WTC11 (cell line): ENCODE data around the gene APOL6. TPM values are rescaled to one million over a fixed set of nuclear protein-coding genes. Genes with fewer than 3 reads are reported as not detected.

Experiments
- ATAC-seq: fragments of 200-7000 bp; cut with Tn5 transposase; 2 replicates; pipeline ENCODE4 v1.10.0; 2021; ENCODE audit warnings: mild to moderate bottlenecking, moderate library complexity
- CTCF ChIA-PET: fragments of 300-600 bp; sonication (Branson Sonifier 250); formaldehyde crosslinking; loops from one replicate; lab custom pipeline; 2021; ENCODE audit warnings: antibody characterized with exemption; lab: Charles Lee
- POLR2A ChIA-PET: fragments of 350-600 bp; sonication (Branson Sonifier 250); formaldehyde crosslinking; loops from one replicate; lab custom pipeline; 2021; ENCODE audit warnings: antibody characterized with exemption; lab: Charles Lee
- DNase-seq: peaks from one replicate; pipeline ENCODE4 v3.0.0; 2021; ENCODE audit warnings: low spot score
- H3K27ac Mint-ChIP-seq: 2 replicates; pipeline ENCODE4 v1.8.0; 2021; ENCODE audit warnings: mixed read lengths
- H3K27me3 Mint-ChIP-seq: 2 replicates; pipeline ENCODE4 v1.8.0; 2021; ENCODE audit warnings: low read depth, mild to moderate bottlenecking, moderate library complexity, mixed read lengths
- H3K36me3 Mint-ChIP-seq: 2 replicates; pipeline ENCODE4 v1.8.0; 2021; ENCODE audit warnings: mixed read lengths
- H3K4me1 Mint-ChIP-seq: 2 replicates; pipeline ENCODE4 v1.8.0; 2022; ENCODE audit warnings: mixed read lengths
- H3K4me3 Mint-ChIP-seq: 2 replicates; pipeline ENCODE4 v1.8.0; 2021; ENCODE audit warnings: mild to moderate bottlenecking, moderate library complexity, mixed read lengths
- H3K9me3 Mint-ChIP-seq: 2 replicates; pipeline ENCODE4 v1.8.0; 2021; ENCODE audit warnings: mixed read lengths
- AR ChIP-seq: fragments of 250-450 bp; sonication (Bioruptor Pico); IDR thresholded peaks from 2 replicates; pipeline ENCODE4 v1.9.0; 2021; ENCODE audit warnings: mild to moderate bottlenecking
- CBFB ChIP-seq: sonication (generic); formaldehyde crosslinking; IDR thresholded peaks from 2 replicates; pipeline ENCODE4 v1.8.1; 2022; ENCODE audit warnings: mild to moderate bottlenecking, low read depth, missing genetic modification reagents
- ELF4 ChIP-seq: sonication (generic); formaldehyde crosslinking; IDR thresholded peaks from 2 replicates; pipeline ENCODE4 v1.8.1; 2022; ENCODE audit warnings: low read depth, mild to moderate bottlenecking, moderate library complexity, missing genetic modification reagents
- FOXJ3 ChIP-seq: sonication (generic); formaldehyde crosslinking; IDR thresholded peaks from 2 replicates; pipeline ENCODE4 v1.9.0; 2021; ENCODE audit warnings: missing genetic modification reagents, mild to moderate bottlenecking, borderline replicate concordance
- FOXP4 ChIP-seq: sonication (generic); formaldehyde crosslinking; IDR thresholded peaks from 2 replicates; pipeline ENCODE4 v1.8.0; 2022; ENCODE audit warnings: mild to moderate bottlenecking, missing genetic modification reagents
- IRF1 ChIP-seq: sonication (generic); formaldehyde crosslinking; IDR thresholded peaks from 2 replicates; pipeline ENCODE4 v1.8.0; 2023; ENCODE audit warnings: missing genetic modification reagents
- IRF2 ChIP-seq: sonication (generic); formaldehyde crosslinking; IDR thresholded peaks from 2 replicates; pipeline ENCODE4 v1.8.0; 2022; ENCODE audit warnings: low read depth, missing genetic modification reagents, borderline replicate concordance
- MAX ChIP-seq: sonication (generic); formaldehyde crosslinking; IDR thresholded peaks from 2 replicates; pipeline ENCODE4 v1.8.0; 2022; ENCODE audit warnings: mild to moderate bottlenecking, missing genetic modification reagents
- NFYB ChIP-seq: sonication (generic); formaldehyde crosslinking; conservative IDR thresholded peaks from 2 replicates; pipeline ENCODE4 v1.8.0; 2022; ENCODE audit warnings: low read depth, missing genetic modification reagents
- TEAD4 ChIP-seq: sonication (generic); formaldehyde crosslinking; IDR thresholded peaks from 2 replicates; pipeline ENCODE4 v1.8.0; 2022; ENCODE audit warnings: mild to moderate bottlenecking, missing genetic modification reagents
- ZNF219 ChIP-seq: sonication (generic); formaldehyde crosslinking; IDR thresholded peaks from 2 replicates; pipeline ENCODE4 v1.8.0; 2023; ENCODE audit warnings: missing genetic modification reagents, mild to moderate bottlenecking, borderline replicate concordance
- ZNF317 ChIP-seq: sonication (generic); formaldehyde crosslinking; IDR thresholded peaks from 2 replicates; pipeline ENCODE4 v1.8.1; 2023; ENCODE audit warnings: low read depth, mild to moderate bottlenecking, moderate library complexity, missing genetic modification reagents, borderline replicate concordance
- total RNA-seq: library from RNA; stranded (reverse); gene quantifications from 3 replicates; pipeline ENCODE4 v1.2.3, GENCODE V29; 2021
- TF ChIP-seq, protein P1 (sequence below): sonication (generic); formaldehyde crosslinking; IDR thresholded peaks from 2 replicates; pipeline ENCODE4 v1.8.0; 2023; ENCODE audit warnings: missing genetic modification reagents, mild to moderate bottlenecking, borderline replicate concordance
- TF ChIP-seq, protein P2 (sequence below): sonication (generic); formaldehyde crosslinking; IDR thresholded peaks from 2 replicates; pipeline ENCODE4 v1.8.1; 2022; ENCODE audit warnings: low read depth, missing genetic modification reagents, borderline replicate concordance

APOL6 gene
- total RNA-seq, 1 experiment from 2014 or later: 0.17 TPM

- POLR2A ChIA-PET: no interaction called here
- TF ChIP-seq IRF1 (CRISPR knock-in tag) (no peak), ELF4 (CRISPR knock-in tag) (no peak), ZNF317 (CRISPR knock-in tag) (no peak), TEAD4 (CRISPR knock-in tag) (no peak), FOXJ3 (CRISPR knock-in tag) (no peak), CBFB (CRISPR knock-in tag) (no peak), NFYB (CRISPR knock-in tag) (no peak), FOXP4 (CRISPR knock-in tag) (no peak), AR (no peak), IRF2 (CRISPR knock-in tag) (no peak), MAX (CRISPR knock-in tag) (no peak), ZNF219 (CRISPR knock-in tag) (no peak)
- TF ChIP-seq, protein P1, sequence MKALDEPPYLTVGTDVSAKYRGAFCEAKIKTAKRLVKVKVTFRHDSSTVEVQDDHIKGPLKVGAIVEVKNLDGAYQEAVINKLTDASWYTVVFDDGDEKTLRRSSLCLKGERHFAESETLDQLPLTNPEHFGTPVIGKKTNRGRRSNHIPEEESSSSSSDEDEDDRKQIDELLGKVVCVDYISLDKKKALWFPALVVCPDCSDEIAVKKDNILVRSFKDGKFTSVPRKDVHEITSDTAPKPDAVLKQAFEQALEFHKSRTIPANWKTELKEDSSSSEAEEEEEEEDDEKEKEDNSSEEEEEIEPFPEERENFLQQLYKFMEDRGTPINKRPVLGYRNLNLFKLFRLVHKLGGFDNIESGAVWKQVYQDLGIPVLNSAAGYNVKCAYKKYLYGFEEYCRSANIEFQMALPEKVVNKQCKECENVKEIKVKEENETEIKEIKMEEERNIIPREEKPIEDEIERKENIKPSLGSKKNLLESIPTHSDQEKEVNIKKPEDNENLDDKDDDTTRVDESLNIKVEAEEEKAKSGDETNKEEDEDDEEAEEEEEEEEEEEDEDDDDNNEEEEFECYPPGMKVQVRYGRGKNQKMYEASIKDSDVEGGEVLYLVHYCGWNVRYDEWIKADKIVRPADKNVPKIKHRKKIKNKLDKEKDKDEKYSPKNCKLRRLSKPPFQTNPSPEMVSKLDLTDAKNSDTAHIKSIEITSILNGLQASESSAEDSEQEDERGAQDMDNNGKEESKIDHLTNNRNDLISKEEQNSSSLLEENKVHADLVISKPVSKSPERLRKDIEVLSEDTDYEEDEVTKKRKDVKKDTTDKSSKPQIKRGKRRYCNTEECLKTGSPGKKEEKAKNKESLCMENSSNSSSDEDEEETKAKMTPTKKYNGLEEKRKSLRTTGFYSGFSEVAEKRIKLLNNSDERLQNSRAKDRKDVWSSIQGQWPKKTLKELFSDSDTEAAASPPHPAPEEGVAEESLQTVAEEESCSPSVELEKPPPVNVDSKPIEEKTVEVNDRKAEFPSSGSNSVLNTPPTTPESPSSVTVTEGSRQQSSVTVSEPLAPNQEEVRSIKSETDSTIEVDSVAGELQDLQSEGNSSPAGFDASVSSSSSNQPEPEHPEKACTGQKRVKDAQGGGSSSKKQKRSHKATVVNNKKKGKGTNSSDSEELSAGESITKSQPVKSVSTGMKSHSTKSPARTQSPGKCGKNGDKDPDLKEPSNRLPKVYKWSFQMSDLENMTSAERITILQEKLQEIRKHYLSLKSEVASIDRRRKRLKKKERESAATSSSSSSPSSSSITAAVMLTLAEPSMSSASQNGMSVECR: no peak
- TF ChIP-seq, protein P2, sequence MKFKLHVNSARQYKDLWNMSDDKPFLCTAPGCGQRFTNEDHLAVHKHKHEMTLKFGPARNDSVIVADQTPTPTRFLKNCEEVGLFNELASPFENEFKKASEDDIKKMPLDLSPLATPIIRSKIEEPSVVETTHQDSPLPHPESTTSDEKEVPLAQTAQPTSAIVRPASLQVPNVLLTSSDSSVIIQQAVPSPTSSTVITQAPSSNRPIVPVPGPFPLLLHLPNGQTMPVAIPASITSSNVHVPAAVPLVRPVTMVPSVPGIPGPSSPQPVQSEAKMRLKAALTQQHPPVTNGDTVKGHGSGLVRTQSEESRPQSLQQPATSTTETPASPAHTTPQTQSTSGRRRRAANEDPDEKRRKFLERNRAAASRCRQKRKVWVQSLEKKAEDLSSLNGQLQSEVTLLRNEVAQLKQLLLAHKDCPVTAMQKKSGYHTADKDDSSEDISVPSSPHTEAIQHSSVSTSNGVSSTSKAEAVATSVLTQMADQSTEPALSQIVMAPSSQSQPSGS (CRISPR knock-in tag): no peak
- peaks cover 9% of the 10 kb centered on the region for H3K36me3 Mint-ChIP-seq
- no peak for ATAC-seq
- no peak overlapping the region for H3K4me3 Mint-ChIP-seq
- CTCF ChIA-PET: no interaction called here
- no peak for DNase-seq
- no peak overlapping the region for H3K27ac Mint-ChIP-seq
- peaks cover 14% of the 10 kb centered on the region for H3K9me3 Mint-ChIP-seq
- H3K27me3 Mint-ChIP-seq: peaks cover 3% of the 10 kb centered on the region; the same call in 1 of the 2 replicates
- H3K4me1 Mint-ChIP-seq: no peaks in the 10 kb centered on the region
These were observed 38.1 kb downstream of the APOL6 start for GRCh38 chr22:35686298-35686697.
